SK-N-SH treated with all-trans-retinoic acid at 6 μM for 48 hours (cell line): Measurements from ENCODE around the gene BABAM2.
A peak's percentile ranks its signal among the peaks of the same experiment; 100 is the strongest.

Experiments
- CREB5 ChIP-seq: fragments of 250-450 bp; sonication (Bioruptor Pico); IDR thresholded peaks from 2 replicates; pipeline ENCODE4 v1.5.1; 2020; ENCODE audit warnings: low read depth, mild to moderate bottlenecking, moderate library complexity
- CSRNP3 ChIP-seq: fragments of 250-450 bp; sonication (Bioruptor Pico); IDR thresholded peaks from 2 replicates; pipeline ENCODE4 v1.5.1; 2021; ENCODE audit warnings: mild to moderate bottlenecking, moderate library complexity
- ESRRG ChIP-seq: fragments of 250-450 bp; sonication (Bioruptor Pico); IDR thresholded peaks from 2 replicates; pipeline ENCODE4 v1.6.1; 2021; ENCODE audit warnings: mild to moderate bottlenecking
- GLIS3 ChIP-seq: fragments of 250-450 bp; sonication (Bioruptor Pico); IDR thresholded peaks from 2 replicates; pipeline ENCODE4 v1.5.0; 2020; ENCODE audit warnings: mild to moderate bottlenecking, moderate library complexity
- ISL1 ChIP-seq: fragments of 250-450 bp; sonication (Bioruptor Pico); IDR thresholded peaks from 2 replicates; pipeline ENCODE4 v2.1.2; 2022; ENCODE audit warnings: mild to moderate bottlenecking, moderate library complexity
- PATZ1 ChIP-seq: fragments of 250-450 bp; sonication (Bioruptor Pico); IDR thresholded peaks from 2 replicates; pipeline ENCODE4 v1.8.0; 2020; ENCODE audit warnings: mild to moderate bottlenecking, moderate library complexity, borderline replicate concordance
- RARB ChIP-seq: fragments of 250-450 bp; sonication (Bioruptor Pico); IDR thresholded peaks from 2 replicates; pipeline ENCODE4 v1.8.0; 2021; ENCODE audit warnings: mild to moderate bottlenecking, moderate library complexity
- TOX ChIP-seq: fragments of 250-450 bp; sonication (Bioruptor Pico); IDR thresholded peaks from 2 replicates; pipeline ENCODE4 v1.8.0; 2021; ENCODE audit warnings: mild to moderate bottlenecking, moderate library complexity, borderline replicate concordance
- TSHZ2 ChIP-seq: fragments of 250-450 bp; sonication (Bioruptor Pico); IDR thresholded peaks from 2 replicates; pipeline ENCODE4 v1.5.0; 2020; ENCODE audit warnings: mild to moderate bottlenecking, moderate library complexity
- ZC3H10 ChIP-seq: fragments of 250-450 bp; sonication (Bioruptor Pico); IDR thresholded peaks from 2 replicates; pipeline ENCODE4 v1.5.1; 2021; ENCODE audit warnings: mild to moderate bottlenecking, moderate library complexity
- ZFP3 ChIP-seq: fragments of 250-450 bp; sonication (Bioruptor Pico); IDR thresholded peaks from 2 replicates; pipeline ENCODE4 v1.5.0; 2020; ENCODE audit warnings: mild to moderate bottlenecking, moderate library complexity
- ZNF8 ChIP-seq: fragments of 450-650 bp; formaldehyde crosslinking; IDR thresholded peaks from 2 replicates; pipeline ENCODE4 v1.5.0; 2020; ENCODE audit warnings: mild to moderate bottlenecking, moderate library complexity

- TF ChIP-seq TSHZ2 (no peak), PATZ1 (CRISPR knock-in tag) (no peak), RARB (no peak), ZNF8 (CRISPR knock-in tag) (no peak), TOX (no peak), ISL1 (CRISPR knock-in tag) (peak; percentile 53), GLIS3 (CRISPR knock-in tag) (no peak), CREB5 (CRISPR knock-in tag) (no peak), ESRRG (CRISPR knock-in tag) (no peak), ZFP3 (CRISPR knock-in tag) (no peak), ZC3H10 (CRISPR knock-in tag) (no peak), CSRNP3 (CRISPR knock-in tag) (no peak)
Measured at GRCh38 chr2:27960237-27960912, 69.8 kb downstream of the BABAM2 start.
